Nephron progenitor cell (in vitro differentiated cells): ENCODE results near the gene GALNT18.

ENCODE experiments used
- DNase-seq: peaks from one replicate; pipeline ENCODE4 v3.0.0; 2021
- H3K27ac Mint-ChIP-seq: 2 replicates; pipeline ENCODE4 v1.8.0; 2021; ENCODE audit warnings: mild to moderate bottlenecking, moderate library complexity, mixed read lengths
- H3K27me3 Mint-ChIP-seq: 2 replicates; pipeline ENCODE4 v1.8.0; 2021; ENCODE audit warnings: mild to moderate bottlenecking, low read depth, mixed read lengths; ENCODE audit not compliant: poor library complexity
- H3K36me3 Mint-ChIP-seq: 2 replicates; pipeline ENCODE4 v1.8.0; 2021; ENCODE audit warnings: low read depth, mixed read lengths
- H3K4me1 Mint-ChIP-seq: 2 replicates; pipeline ENCODE4 v1.8.0; 2021; ENCODE audit warnings: mixed read lengths
- H3K4me3 Mint-ChIP-seq: 2 replicates; pipeline ENCODE4 v1.8.0; 2021; ENCODE audit warnings: mild to moderate bottlenecking, moderate library complexity, mixed read lengths
- H3K9me3 Mint-ChIP-seq: 2 replicates; pipeline ENCODE4 v1.8.0; 2021; ENCODE audit warnings: mild to moderate bottlenecking, moderate library complexity, mixed read lengths
- CTCF ChIP-seq: fragments of 200-600 bp; sonication (generic); IDR thresholded peaks from 2 replicates; pipeline ENCODE4 v1.5.0; 2021; ENCODE audit warnings: antibody characterized with exemption

The GALNT18 gene

DNA sequence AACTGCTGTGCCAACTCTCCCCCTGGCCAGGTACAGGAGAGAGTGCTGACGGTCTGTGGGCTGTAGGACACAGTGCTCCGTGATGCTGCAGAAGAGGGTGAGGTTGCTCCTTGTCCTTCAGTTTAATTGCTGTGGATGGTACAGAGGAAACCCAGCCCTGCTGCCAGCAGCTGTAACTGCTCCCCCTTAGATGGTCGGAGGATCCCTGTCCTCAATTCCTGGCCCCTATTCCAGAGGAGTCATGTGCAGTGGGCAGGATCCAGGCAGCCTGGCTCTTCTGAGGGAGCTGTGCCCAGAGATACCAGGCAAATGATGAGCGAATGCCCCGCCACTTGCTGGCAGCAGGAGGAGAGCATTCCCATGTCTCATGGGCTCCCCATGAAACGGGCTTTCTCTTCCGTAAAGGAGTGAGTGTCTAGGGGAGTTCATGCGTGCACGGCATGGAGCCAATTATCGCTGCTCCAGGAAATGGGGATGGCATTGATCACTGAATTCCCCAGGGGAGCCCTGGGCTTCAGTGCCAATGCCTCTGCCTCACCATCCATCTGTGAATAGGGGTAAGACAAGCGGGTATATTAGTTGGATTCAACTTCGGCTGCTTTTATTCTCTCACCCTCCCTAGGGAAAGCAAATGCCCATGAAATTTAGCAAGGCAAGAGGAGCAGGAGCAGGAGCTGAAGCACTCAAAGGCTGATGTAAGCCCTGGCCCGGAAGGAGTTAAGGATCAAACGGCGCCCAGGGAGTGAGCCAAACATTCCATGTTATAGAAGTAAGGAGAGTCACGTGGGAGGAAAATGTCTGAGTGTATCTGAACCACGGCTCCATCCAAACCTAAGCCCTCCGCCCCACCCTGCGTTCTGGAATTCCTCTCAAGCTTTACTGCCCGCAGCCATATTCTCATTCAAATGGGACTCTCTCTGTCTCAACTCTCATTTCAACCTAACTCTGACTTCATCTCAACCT lies 217.8 kb downstream of the GALNT18 start:
- Mint-ChIP-seq H3K4me1 (peaks cover 25% of the 10 kb centered on the region), H3K36me3 (no peaks in the 10 kb centered on the region), H3K9me3 (no peaks in the 10 kb centered on the region), H3K4me3 (no peak overlapping the region), H3K27ac (no peak overlapping the region), H3K27me3 (peaks cover 19% of the 10 kb centered on the region)
- no peak for DNase-seq
- no peak for TF ChIP-seq CTCF

DNA sequence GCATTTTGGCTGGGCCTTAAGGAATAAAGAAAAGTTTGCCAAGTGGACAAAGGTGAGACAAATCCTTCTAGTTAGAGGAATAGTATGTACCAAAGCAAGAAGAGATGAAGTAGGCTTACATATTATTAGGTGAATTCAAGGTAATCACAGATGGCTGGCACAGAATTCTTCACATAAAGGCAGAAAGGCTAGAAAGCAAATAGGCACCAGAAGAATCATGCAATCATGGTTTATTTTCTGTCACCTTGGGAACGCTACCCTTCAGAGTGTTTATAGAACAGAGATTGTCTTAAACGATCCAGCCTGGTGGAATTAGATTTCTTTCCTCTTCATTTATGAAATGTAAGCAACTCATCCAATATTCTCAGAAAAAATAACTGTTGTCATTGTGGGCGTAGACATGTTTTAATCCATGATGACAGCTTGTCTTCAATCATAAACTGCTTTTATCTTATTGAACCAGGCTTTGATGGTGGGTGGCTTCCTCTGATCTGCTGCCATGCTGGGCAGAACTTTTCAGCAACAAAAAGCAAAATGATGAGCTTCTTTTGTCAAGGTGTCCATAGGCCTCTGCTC lies 219.8 kb downstream of the GALNT18 start:
- no peak for TF ChIP-seq CTCF
- no peak overlapping the region for H3K27ac Mint-ChIP-seq
- no peak for DNase-seq
- H3K36me3 Mint-ChIP-seq: no peaks in the 10 kb centered on the region
- H3K27me3 Mint-ChIP-seq: peaks cover 34% of the 10 kb centered on the region
- H3K9me3 Mint-ChIP-seq: no peaks in the 10 kb centered on the region
- peaks cover 16% of the 10 kb centered on the region for H3K4me1 Mint-ChIP-seq
- no peak overlapping the region for H3K4me3 Mint-ChIP-seq

DNA sequence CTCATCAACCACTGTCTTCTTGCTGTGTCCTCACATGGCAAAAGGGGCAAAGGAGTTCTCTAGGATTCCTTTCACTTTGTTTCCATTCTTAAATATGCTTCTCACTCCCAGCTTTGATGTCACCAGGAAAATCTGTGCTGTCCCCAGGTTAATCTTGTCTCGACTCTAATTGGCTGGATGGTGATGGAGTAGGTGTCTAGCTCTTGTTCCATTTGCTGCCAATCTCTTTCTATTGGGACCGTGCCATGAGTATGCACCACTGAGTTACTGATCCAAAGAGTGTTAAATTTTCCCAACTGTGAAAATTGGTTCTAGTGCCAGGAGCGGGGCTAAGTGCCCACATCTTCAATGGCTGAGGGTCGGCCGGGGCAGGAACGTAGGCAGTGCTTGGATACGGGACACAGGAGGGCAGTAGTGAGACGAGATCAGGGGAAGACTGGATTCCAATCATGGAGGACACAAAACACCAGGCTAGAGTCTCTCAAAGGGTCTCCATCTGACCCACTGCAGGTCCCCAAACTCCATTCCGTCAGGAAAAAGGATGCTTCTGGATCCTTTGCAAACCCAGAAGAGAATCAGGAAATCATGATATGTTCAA lies 221.1 kb downstream of the GALNT18 start:
- peaks cover 37% of the 10 kb centered on the region for H3K27me3 Mint-ChIP-seq
- no peak overlapping the region for H3K4me3 Mint-ChIP-seq
- DNase-seq: no peak
- peaks cover 13% of the 10 kb centered on the region for H3K4me1 Mint-ChIP-seq
- no peaks in the 10 kb centered on the region for H3K9me3 Mint-ChIP-seq
- no peak overlapping the region for H3K27ac Mint-ChIP-seq
- TF ChIP-seq CTCF: peak; percentile 11
- no peaks in the 10 kb centered on the region for H3K36me3 Mint-ChIP-seq

DNA sequence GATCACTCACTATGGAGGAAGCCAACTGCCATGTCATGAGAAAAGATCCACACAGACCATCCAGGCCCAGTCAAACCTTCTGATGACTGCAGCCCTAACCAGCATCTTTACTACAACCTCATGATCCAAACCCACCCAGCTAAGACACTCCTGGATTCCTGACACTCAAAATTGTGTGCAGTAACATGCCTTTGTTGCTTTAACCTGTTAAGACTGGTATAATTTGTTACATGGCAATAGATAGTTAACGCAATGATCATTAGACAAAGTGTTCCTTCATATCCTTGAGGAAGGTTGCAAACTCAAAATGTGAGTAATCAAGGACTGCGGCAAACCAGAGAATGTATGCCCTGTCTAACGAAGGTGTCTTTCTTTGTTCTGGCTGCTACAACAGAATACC lies 221.7 kb downstream of the GALNT18 start:
- no peak for TF ChIP-seq CTCF
- no peaks in the 10 kb centered on the region for H3K9me3 Mint-ChIP-seq
- no peak overlapping the region for H3K27ac Mint-ChIP-seq
- peaks cover 39% of the 10 kb centered on the region for H3K27me3 Mint-ChIP-seq
- peaks cover 13% of the 10 kb centered on the region for H3K4me1 Mint-ChIP-seq
- no peak for DNase-seq
- no peak overlapping the region for H3K4me3 Mint-ChIP-seq
- H3K36me3 Mint-ChIP-seq: no peaks in the 10 kb centered on the region

DNA sequence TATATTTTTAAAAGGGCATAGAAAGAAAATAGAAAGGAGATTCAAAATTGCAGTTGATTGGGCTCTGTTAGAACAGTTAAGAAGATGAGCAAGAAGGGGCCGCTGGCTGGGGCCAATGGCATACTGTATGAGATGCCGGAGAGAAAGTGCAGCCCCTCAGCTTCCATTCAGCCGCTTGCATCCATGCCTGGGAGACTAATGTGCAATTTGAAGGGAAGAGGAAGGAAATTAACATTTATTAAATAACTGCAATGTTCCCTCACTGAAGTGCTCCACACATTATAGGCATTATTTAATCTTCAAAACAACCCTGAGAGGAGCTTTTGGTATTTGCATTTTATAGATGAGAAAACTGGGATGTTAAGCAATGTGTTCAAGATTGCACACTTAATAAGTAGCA lies 224.0 kb downstream of the GALNT18 start:
- DNase-seq: no peak
- no peaks in the 10 kb centered on the region for H3K36me3 Mint-ChIP-seq
- H3K4me3 Mint-ChIP-seq: no peak overlapping the region
- H3K9me3 Mint-ChIP-seq: no peaks in the 10 kb centered on the region
- no peak overlapping the region for H3K27ac Mint-ChIP-seq
- no peak for TF ChIP-seq CTCF
- no peaks in the 10 kb centered on the region for H3K4me1 Mint-ChIP-seq
- peaks cover 37% of the 10 kb centered on the region for H3K27me3 Mint-ChIP-seq
